Ovary (tissue), 9 donors: ENCODE data around the gene TTC28. TPM values are rescaled to one million over a fixed set of nuclear protein-coding genes. Genes with fewer than 3 reads are reported as not detected.

Experiments
- DNase-seq, 5 donors: peaks; one replicate each; pipeline ENCODE4 v3.0.0-alpha.2; 2019 to 2020
- H3K27ac ChIP-seq, 2 donors: fragments of 200-600 bp; one replicate each; pipeline versions ENCODE4 v1.5.1 to v1.8.0; 2019 to 2022
- H3K27me3 ChIP-seq: fragments of 200-600 bp; one replicate; pipeline ENCODE4 v1.8.0; 2022
- H3K36me3 ChIP-seq: fragments of 200-600 bp; sonication (generic); one replicate; pipeline ENCODE4 v1.5.1; 2019
- H3K4me1 ChIP-seq: one replicate; pipeline ENCODE4 v1.8.1; 2013; ENCODE audit warnings: mild to moderate bottlenecking, moderate library complexity; ENCODE audit not compliant: insufficient read depth
- H3K4me3 ChIP-seq: fragments of 200-600 bp; sonication (generic); one replicate; pipeline ENCODE4 v1.5.1; 2017
- H3K9me3 ChIP-seq, 2 donors: fragments of 200-600 bp in 1 of 2; sonication (generic) in 1 of 2; one replicate each; pipeline versions ENCODE4 v1.5.1 to v1.8.1; 2013 to 2019; ENCODE audit warnings: mild to moderate bottlenecking in 1 of 2, moderate library complexity in 1 of 2
- CTCF ChIP-seq, 3 donors: fragments of 450-650 bp in 2 of 3; fragments of 200-600 bp in 1 of 3; IDR thresholded peaks; one replicate each; pipeline versions ENCODE4 v1.5.1 to v1.8.0; 2016 to 2022; ENCODE audit warnings: antibody characterized with exemption in 3 of 3, mild to moderate bottlenecking in 1 of 3
- EP300 ChIP-seq: sonication (generic); formaldehyde crosslinking; IDR thresholded peaks from one replicate; pipeline ENCODE4 v1.6.1; 2017; ENCODE audit warnings: antibody characterized with exemption
- POLR2A ChIP-seq: fragments of 450-650 bp; IDR thresholded peaks from one replicate; pipeline ENCODE4 v1.6.1; 2017; ENCODE audit warnings: antibody characterized with exemption, mild to moderate bottlenecking, moderate library complexity
- WGBS, 3 donors: extraction: QIAGEN DNeasy Blood & Tissue Kit in 1 of 3; methylation state at CpG; one replicate each; pipeline versions ENCODE4 v1.1.5 to v1.1.7; 2013 to 2017; 5-methylcytosine and 5-hydroxymethylcytosine counted together
- intact Hi-C, 4 donors: fragments of 100-400 bp; cut with DNase I; formaldehyde crosslinking; loops; one replicate each; pipeline versions ENCODE4 v1.11.0 to v1.15.1; 2022 to 2023
- polyA plus RNA-seq, 2 donors: library from polyadenylated mRNA; stranded (reverse); fragments of 200-250 nt in 1 of 2; fragments of 350-450 nt in 1 of 2; fragmentation: Illumina TruSeq in 1 of 2; extraction: RNeasy Lipid Tissue Mini Kit (QIAGEN cat#74804) in 1 of 2; gene quantifications; one replicate each; pipeline ENCODE4 v1.2.3, GENCODE V29; 2013 to 2014
- total RNA-seq, 7 donors: library from RNA; depleted of rRNA in 2 of 7; stranded (reverse); fragments of >200 nt in 2 of 7; fragmentation: NEBNext Ultra II Directional in 3 of 7; extraction: Animal tissue kit (Norgen Biotek cat#: 25700) in 3 of 7; gene quantifications; one replicate each; pipeline versions ENCODE4 v1.1.0 to v1.2.4, GENCODE V29; 2016 to 2023
- donor health status: DM: no; HTN: no; CAD: no; lungs with moderate emphysema.
- donor health status: DM: no; HTN: no; CAD: no.
- donor health status: Bipolar disorder and iron deficiency.
- donor health status: DM: yes; HTN: yes; CAD: no.
- donor health status: DM: no; HTN: no; CAD: no.
- donor health status: DM: yes; HTN: yes; CAD: no.

TTC28 gene
- total and polyA plus RNA-seq, 9 donors: 16.7 to 127 (median 72.9) TPM

- H3K27ac ChIP-seq: no peak overlapping the region
- no peaks in the 10 kb centered on the region for H3K36me3 ChIP-seq
- TF ChIP-seq CTCF (IDR thresholded peaks at IDR 0.05): no peak
- no peak for TF ChIP-seq EP300
- TF ChIP-seq POLR2A: no peak
- H3K27me3 ChIP-seq: no peaks in the 10 kb centered on the region
- no peak overlapping the region for H3K4me3 ChIP-seq
- no peaks in the 10 kb centered on the region for H3K4me1 ChIP-seq
- DNase-seq: no peak
- intact Hi-C loops: no loop called here
- no peaks in the 10 kb centered on the region for H3K9me3 ChIP-seq
These were observed 347.9 kb downstream of the TTC28 start for GRCh38 chr22:28331695-28332094.

DNA sequence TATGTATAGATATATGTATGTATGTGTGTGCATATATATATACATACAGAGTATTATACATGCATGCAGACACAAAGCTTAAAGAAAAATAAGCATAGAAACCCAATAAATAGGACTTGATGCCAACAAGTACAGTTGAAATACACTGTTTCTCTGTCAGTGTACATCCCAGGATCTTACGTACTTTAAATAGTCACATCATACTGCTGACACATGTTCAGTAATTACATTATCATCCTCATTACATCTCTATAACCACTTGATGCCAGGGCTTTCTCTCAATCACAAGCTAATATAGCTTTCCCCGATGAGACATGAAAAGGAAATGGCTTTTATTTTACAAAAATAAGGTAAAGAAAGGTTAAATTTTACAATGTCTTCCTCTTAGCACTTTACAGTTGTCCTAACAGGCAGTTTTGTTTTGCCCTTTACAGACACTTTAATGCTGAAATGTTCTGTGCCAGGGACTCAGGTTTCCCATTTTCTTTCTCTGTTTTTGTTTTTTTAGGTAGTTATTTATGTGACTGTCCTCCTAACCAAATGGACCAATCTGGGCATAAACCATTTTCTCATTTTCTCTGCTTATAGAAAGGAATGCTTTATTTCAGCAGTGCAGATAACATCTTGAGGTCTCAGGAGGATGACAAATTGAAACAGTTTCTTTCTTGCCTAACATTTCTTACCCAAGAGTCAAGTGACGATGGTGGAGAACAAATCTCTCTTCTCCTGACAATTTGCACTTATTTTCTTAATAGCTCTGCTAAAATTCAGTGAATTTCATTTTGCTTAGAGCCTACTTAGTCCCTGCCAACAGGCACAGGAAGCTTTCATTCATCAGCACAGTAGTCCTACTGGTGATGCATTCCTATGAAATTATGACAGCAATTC, 350.2 kb downstream of the TTC28 start:
- H3K9me3 ChIP-seq: no peaks in the 10 kb centered on the region
- intact Hi-C loops: no loop called here
- no peak overlapping the region for H3K27ac ChIP-seq
- H3K4me3 ChIP-seq: no peak overlapping the region
- H3K36me3 ChIP-seq: no peaks in the 10 kb centered on the region
- TF ChIP-seq CTCF (IDR thresholded peaks at IDR 0.05): no peak
- TF ChIP-seq POLR2A: no peak
- TF ChIP-seq EP300: no peak
- H3K27me3 ChIP-seq: no peaks in the 10 kb centered on the region
- no peak for DNase-seq
- WGBS, 3 donors: 67 to 84% (median 77%) methylated on average over 3 of the region's 3 CpGs
- no peaks in the 10 kb centered on the region for H3K4me1 ChIP-seq

GRCh38 chr22:28328756-28329155, 350.9 kb downstream of the TTC28 start:
- H3K9me3 ChIP-seq: no peaks in the 10 kb centered on the region
- TF ChIP-seq CTCF (IDR thresholded peaks at IDR 0.05) (no peak), POLR2A (no peak), EP300 (no peak)
- no peaks in the 10 kb centered on the region for H3K27me3 ChIP-seq
- H3K4me3 ChIP-seq: no peak overlapping the region
- no peak overlapping the region for H3K27ac ChIP-seq
- WGBS, 3 donors: 92 to 100% (median 97%) methylated on average over 1 of the region's 1 CpG
- DNase-seq: no peak
- no peaks in the 10 kb centered on the region for H3K4me1 ChIP-seq
- intact Hi-C loops: no loop called here
- H3K36me3 ChIP-seq: no peaks in the 10 kb centered on the region

DNA sequence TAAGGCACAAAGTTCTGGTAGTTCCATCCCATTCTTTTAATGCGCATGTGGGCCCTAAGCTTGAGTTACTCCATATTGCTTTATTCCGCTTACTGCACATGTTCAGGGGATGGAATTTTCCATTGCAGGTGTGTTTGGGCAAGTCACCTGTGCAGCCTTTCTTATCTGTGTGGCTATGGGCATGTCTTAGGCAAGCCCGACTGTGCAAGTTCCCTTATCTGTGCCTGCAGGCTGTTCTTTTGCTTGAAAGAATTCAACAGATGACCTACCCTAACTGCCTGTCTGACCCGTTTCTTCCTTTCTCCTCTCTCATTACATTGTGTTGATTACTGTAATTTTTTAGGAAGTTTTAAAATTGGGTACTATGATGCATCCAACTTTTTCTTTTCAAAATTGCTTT, 363.6 kb downstream of the TTC28 start:
- Histone ChIP-seq H3K9me3 (no peaks in the 10 kb centered on the region), H3K4me1 (no peaks in the 10 kb centered on the region), H3K36me3 (no peaks in the 10 kb centered on the region), H3K27me3 (no peaks in the 10 kb centered on the region), H3K4me3 (no peak overlapping the region), H3K27ac (no peak overlapping the region)
- intact Hi-C loops: no loop called here
- 91 to 94% (median 94%) methylated on average over 4 of the region's 4 CpGs for whole genome bisulfite sequencing, 3 donors
- no peak for DNase-seq
- no peak for TF ChIP-seq POLR2A

DNA sequence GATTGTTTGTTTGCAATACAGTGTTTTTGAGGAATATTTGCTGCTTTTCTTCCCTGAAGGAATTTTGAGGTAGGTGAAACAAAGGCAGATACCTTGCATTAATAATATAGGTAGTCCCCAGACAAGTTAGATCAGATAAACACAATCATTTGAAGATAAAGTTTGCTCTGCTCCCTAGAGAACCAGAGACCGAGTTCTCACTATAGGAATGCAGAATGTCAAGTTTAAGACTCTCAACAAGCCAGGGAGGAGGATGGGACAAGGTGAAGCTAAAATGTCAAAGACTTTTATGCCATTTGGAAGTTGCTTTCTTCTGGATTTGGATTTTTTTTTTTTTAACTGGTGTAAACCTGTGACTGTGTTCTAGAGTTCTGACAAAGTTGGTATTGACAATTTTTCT, 364.7 kb downstream of the TTC28 start:
- Histone ChIP-seq H3K4me1 (no peaks in the 10 kb centered on the region), H3K36me3 (no peaks in the 10 kb centered on the region), H3K27ac (no peak overlapping the region), H3K27me3 (no peaks in the 10 kb centered on the region), H3K9me3 (no peaks in the 10 kb centered on the region), H3K4me3 (no peak overlapping the region)
- TF ChIP-seq CTCF (IDR thresholded peaks at IDR 0.05) (no peak), EP300 (no peak), POLR2A (no peak)
- no peak for DNase-seq
- intact Hi-C loops: no loop called here
- WGBS, 3 donors: 96 to 97% (median 97%) methylated on average over 1 of the region's 1 CpG
